Measurements from ENCODE around the gene CERS6.

- TF ChIP-seq GATA3 (IDR thresholded peaks at IDR 0.05; ENCODE audit: low read depth, low read length) = no peak
- no peak for TF ChIP-seq GATA2 (IDR thresholded peaks at IDR 0.05; ENCODE audit: low read depth, low read length)
Measured at GRCh38 chr2:168429988-168430387, 26.1 kb upstream of the CERS6 start.
